Measurements from ENCODE around the gene GAPDHS. TPM values are rescaled to one million over a fixed set of nuclear protein-coding genes. Genes with fewer than 3 reads are reported as not detected.

Gene GAPDHS
- polyA plus RNA-seq, 1 of the 3 experiments (the other 2 are of a cell fraction), result not detected

GRCh38 chr19:35577918-35578317 lies 44.7 kb downstream of the GAPDHS start:
- 13% methylated on average over 1 of the region's 1 CpG for WGBS (ENCODE audit: low lambda C conversion rate)

DNA sequence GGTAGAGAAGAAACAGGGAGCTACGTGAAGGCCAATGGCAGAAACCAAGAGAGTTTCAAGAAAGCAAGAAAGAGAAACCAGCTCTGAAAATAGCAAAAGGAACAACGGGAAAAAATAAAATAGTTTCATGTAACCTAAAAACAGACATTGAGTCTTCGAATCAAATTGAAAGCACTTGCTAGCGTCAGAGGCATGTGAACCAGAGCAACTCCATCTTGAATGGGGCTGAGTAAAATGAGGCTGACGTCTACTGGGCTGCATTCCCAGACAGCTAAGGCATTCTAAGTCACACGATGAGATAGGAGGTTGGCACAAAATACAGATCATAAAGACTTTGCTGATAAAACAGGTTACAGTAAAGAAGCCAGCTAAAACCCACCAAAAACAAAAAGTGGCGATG lies 45.5 kb downstream of the GAPDHS start:
- H2AFZ ChIP-seq (ENCODE audit: low read depth), result no peak overlapping the region
- CTCF ChIA-PET, result no interaction called here
- H3K36me3 ChIP-seq (replicated peaks in 1 of 2; ENCODE audit: control insufficient read depth in 1 of 2, insufficient read depth in 2 of 2, low read length in 1 of 2), result no peaks in the 10 kb centered on the region
- no peaks in the 10 kb centered on the region for H3F3A ChIP-seq (replicated peaks; ENCODE audit: insufficient read depth)
- H3K4me1 ChIP-seq (ENCODE audit: control insufficient read depth in 1 of 2, insufficient read depth in 2 of 2, low read depth in 1 of 2, low read length in 1 of 2), result no peaks in the 10 kb centered on the region
- no peak overlapping the region for H3K9ac ChIP-seq
- H3K27me3 ChIP-seq (ENCODE audit: insufficient read depth), result peaks cover 3% of the 10 kb centered on the region
- H3K4me3 ChIP-seq (ENCODE audit: low read depth in 2 of 2, low read length in 1 of 2), result no peak overlapping the region
- WGBS (ENCODE audit: low lambda C conversion rate), result 14% methylated on average over 7 of the region's 7 CpGs
- H4K20me1 ChIP-seq (ENCODE audit: insufficient read depth), result no peaks in the 10 kb centered on the region
- H3K79me2 ChIP-seq (ENCODE audit: insufficient read depth), result no peaks in the 10 kb centered on the region
- no peak overlapping the region for H3K27ac ChIP-seq (ENCODE audit: low read depth in 2 of 2, low read length in 1 of 2)
- DNase-seq, result no peak
- H3K9me3 ChIP-seq, result no peaks in the 10 kb centered on the region
- POLR2A ChIA-PET, result no interaction called here
- no peaks in the 10 kb centered on the region for H3K9me2 ChIP-seq
- no peak overlapping the region for H3K4me2 ChIP-seq
- no peak for TF ChIP-seq ELF1 (IDR thresholded peaks at IDR 0.05)
- TF ChIP-seq JUND (IDR thresholded peaks at IDR 0.05), result no peak
- no peak for TF ChIP-seq NFIC (IDR thresholded peaks at IDR 0.05; ENCODE audit: borderline replicate concordance)
- no peak for TF ChIP-seq GATA2 (CRISPR knock-in tag; IDR thresholded peaks at IDR 0.05)
- TF ChIP-seq, protein P1, sequence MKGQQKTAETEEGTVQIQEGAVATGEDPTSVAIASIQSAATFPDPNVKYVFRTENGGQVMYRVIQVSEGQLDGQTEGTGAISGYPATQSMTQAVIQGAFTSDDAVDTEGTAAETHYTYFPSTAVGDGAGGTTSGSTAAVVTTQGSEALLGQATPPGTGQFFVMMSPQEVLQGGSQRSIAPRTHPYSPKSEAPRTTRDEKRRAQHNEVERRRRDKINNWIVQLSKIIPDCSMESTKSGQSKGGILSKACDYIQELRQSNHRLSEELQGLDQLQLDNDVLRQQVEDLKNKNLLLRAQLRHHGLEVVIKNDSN (IDR thresholded peaks at IDR 0.05; ENCODE audit: borderline replicate concordance, low read depth), result no peak
- TF ChIP-seq MEF2A (IDR thresholded peaks at IDR 0.05; ENCODE audit: borderline replicate concordance, low read depth), result no peak
- TF ChIP-seq, protein P2, sequence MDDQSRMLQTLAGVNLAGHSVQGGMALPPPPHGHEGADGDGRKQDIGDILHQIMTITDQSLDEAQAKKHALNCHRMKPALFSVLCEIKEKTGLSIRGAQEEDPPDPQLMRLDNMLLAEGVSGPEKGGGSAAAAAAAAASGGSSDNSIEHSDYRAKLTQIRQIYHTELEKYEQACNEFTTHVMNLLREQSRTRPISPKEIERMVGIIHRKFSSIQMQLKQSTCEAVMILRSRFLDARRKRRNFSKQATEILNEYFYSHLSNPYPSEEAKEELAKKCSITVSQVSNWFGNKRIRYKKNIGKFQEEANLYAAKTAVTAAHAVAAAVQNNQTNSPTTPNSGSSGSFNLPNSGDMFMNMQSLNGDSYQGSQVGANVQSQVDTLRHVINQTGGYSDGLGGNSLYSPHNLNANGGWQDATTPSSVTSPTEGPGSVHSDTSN (IDR thresholded peaks at IDR 0.05), result no peak
- no peak for TF ChIP-seq POLR2AphosphoS5 (IDR thresholded peaks at IDR 0.05; ENCODE audit: low read depth, low read length)
- TF ChIP-seq SIN3A (IDR thresholded peaks at IDR 0.05; ENCODE audit: borderline replicate concordance, low read depth, low read length), result no peak
- no peak for TF ChIP-seq RFX5 (IDR thresholded peaks at IDR 0.05; ENCODE audit: low read length)
- TF ChIP-seq, protein P3, sequence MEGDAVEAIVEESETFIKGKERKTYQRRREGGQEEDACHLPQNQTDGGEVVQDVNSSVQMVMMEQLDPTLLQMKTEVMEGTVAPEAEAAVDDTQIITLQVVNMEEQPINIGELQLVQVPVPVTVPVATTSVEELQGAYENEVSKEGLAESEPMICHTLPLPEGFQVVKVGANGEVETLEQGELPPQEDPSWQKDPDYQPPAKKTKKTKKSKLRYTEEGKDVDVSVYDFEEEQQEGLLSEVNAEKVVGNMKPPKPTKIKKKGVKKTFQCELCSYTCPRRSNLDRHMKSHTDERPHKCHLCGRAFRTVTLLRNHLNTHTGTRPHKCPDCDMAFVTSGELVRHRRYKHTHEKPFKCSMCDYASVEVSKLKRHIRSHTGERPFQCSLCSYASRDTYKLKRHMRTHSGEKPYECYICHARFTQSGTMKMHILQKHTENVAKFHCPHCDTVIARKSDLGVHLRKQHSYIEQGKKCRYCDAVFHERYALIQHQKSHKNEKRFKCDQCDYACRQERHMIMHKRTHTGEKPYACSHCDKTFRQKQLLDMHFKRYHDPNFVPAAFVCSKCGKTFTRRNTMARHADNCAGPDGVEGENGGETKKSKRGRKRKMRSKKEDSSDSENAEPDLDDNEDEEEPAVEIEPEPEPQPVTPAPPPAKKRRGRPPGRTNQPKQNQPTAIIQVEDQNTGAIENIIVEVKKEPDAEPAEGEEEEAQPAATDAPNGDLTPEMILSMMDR (IDR thresholded peaks at IDR 0.05), result no peak
- no peak for TF ChIP-seq NRF1 (IDR thresholded peaks at IDR 0.05; ENCODE audit: low read depth, low read length)
- TF ChIP-seq, protein P4, sequence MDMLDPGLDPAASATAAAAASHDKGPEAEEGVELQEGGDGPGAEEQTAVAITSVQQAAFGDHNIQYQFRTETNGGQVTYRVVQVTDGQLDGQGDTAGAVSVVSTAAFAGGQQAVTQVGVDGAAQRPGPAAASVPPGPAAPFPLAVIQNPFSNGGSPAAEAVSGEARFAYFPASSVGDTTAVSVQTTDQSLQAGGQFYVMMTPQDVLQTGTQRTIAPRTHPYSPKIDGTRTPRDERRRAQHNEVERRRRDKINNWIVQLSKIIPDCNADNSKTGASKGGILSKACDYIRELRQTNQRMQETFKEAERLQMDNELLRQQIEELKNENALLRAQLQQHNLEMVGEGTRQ (IDR thresholded peaks at IDR 0.05; ENCODE audit: borderline replicate concordance, low read depth, low read length), result no peak

More at GRCh38 chr19:35577918-35578317, 44.7 kb downstream of the GAPDHS start:
- no peak overlapping the region for H3K9ac ChIP-seq
- TF ChIP-seq JUND (IDR thresholded peaks at IDR 0.05) (no peak), RAD21 (IDR thresholded peaks at IDR 0.05; ENCODE audit: low read length) (no peak), SMC3 (IDR thresholded peaks at IDR 0.05; ENCODE audit: low read depth, low read length) (no peak), CHD2 (IDR thresholded peaks at IDR 0.05; ENCODE audit: low read length, partially characterized antibody) (no peak), FOXM1 (IDR thresholded peaks at IDR 0.05; ENCODE audit: low read depth) (no peak), TAF1 (IDR thresholded peaks at IDR 0.05; ENCODE audit: borderline replicate concordance, low read depth, low read length) (no peak), MEF2A (IDR thresholded peaks at IDR 0.05; ENCODE audit: borderline replicate concordance, low read depth) (no peak), IRF3 (IDR thresholded peaks at IDR 0.05; ENCODE audit: low read depth, low read length) (no peak), SIN3A (IDR thresholded peaks at IDR 0.05; ENCODE audit: borderline replicate concordance, low read depth, low read length) (no peak)
- TF ChIP-seq, protein P1 (IDR thresholded peaks at IDR 0.05; ENCODE audit: borderline replicate concordance, low read depth), result no peak
- TF ChIP-seq, protein P4 (IDR thresholded peaks at IDR 0.05; ENCODE audit: borderline replicate concordance, low read depth, low read length), result no peak
- no peaks in the 10 kb centered on the region for H3K4me1 ChIP-seq (ENCODE audit: control insufficient read depth in 1 of 2, insufficient read depth in 2 of 2, low read depth in 1 of 2, low read length in 1 of 2)
- no peaks in the 10 kb centered on the region for H4K20me1 ChIP-seq (ENCODE audit: insufficient read depth)
- H3K79me2 ChIP-seq (ENCODE audit: insufficient read depth), result no peaks in the 10 kb centered on the region
- POLR2A ChIA-PET, result no interaction called here
- H3K9me3 ChIP-seq, result no peaks in the 10 kb centered on the region
- no peaks in the 10 kb centered on the region for H3K9me2 ChIP-seq
- H3K36me3 ChIP-seq (replicated peaks in 1 of 2; ENCODE audit: control insufficient read depth in 1 of 2, insufficient read depth in 2 of 2, low read length in 1 of 2), result no peaks in the 10 kb centered on the region
- no peak overlapping the region for H2AFZ ChIP-seq (ENCODE audit: low read depth)
- CTCF ChIA-PET, result no interaction called here
- H3K27me3 ChIP-seq (ENCODE audit: insufficient read depth), result peaks cover 3% of the 10 kb centered on the region; the same call in 1 of the 2 replicates
- H3K27ac ChIP-seq (ENCODE audit: low read depth in 2 of 2, low read length in 1 of 2), result no peak overlapping the region
- no peak for DNase-seq
- H3K4me2 ChIP-seq, result no peak overlapping the region
- no peak overlapping the region for H3K4me3 ChIP-seq (ENCODE audit: low read depth in 2 of 2, low read length in 1 of 2)
- no peaks in the 10 kb centered on the region for H3F3A ChIP-seq (replicated peaks; ENCODE audit: insufficient read depth)
